ENCODE data around the gene MICAL3.

MICAL3 gene

GRCh38 chr22:17810570-17811116 is 213.7 kb downstream of the MICAL3 start:
- peaks cover 6% of the 10 kb centered on the region for H3K36me3 ChIP-seq (replicated peaks)
- no peak for DNase-seq
- in situ Hi-C loops (cut with HindIII; ENCODE audit: low pct_ligation_motif_present, low sequenced_read_pairs) = no loop called here
- H3K27me3 ChIP-seq (replicated peaks) = no peaks in the 10 kb centered on the region
- no peak for TF ChIP-seq CTCF (IDR thresholded peaks at IDR 0.05; ENCODE audit: low read depth, low read length, missing control alignments)
- H3K27ac ChIP-seq = no peak overlapping the region
- H3K4me3 ChIP-seq (ENCODE audit: low read depth, low read length) = no peak overlapping the region

- H3K4me3 ChIP-seq (ENCODE audit: low read depth, low read length) = no peak overlapping the region
- H3K27ac ChIP-seq = no peak overlapping the region
- peak; percentile 44 for DNase-seq
- in situ Hi-C loops (cut with HindIII; ENCODE audit: low pct_ligation_motif_present, low sequenced_read_pairs) = no loop called here
- peaks cover 4% of the 10 kb centered on the region for H3K36me3 ChIP-seq (replicated peaks)
- TF ChIP-seq CTCF (IDR thresholded peaks at IDR 0.05; ENCODE audit: low read depth, low read length, missing control alignments) = no peak
- no peaks in the 10 kb centered on the region for H3K27me3 ChIP-seq (replicated peaks)
These were observed 215.5 kb downstream of the MICAL3 start for GRCh38 chr22:17808693-17809403.

GRCh38 chr22:17807578-17808410 is 216.6 kb downstream of the MICAL3 start:
- DNase-seq = no peak
- no peak overlapping the region for H3K27ac ChIP-seq
- peaks cover 4% of the 10 kb centered on the region for H3K36me3 ChIP-seq (replicated peaks)
- no peak for TF ChIP-seq CTCF (IDR thresholded peaks at IDR 0.05; ENCODE audit: low read depth, low read length, missing control alignments)
- in situ Hi-C loops (cut with HindIII; ENCODE audit: low pct_ligation_motif_present, low sequenced_read_pairs) = no loop called here
- H3K4me3 ChIP-seq (ENCODE audit: low read depth, low read length) = no peak overlapping the region
- no peaks in the 10 kb centered on the region for H3K27me3 ChIP-seq (replicated peaks)

GRCh38 chr22:17807086-17807485 is 217.3 kb downstream of the MICAL3 start:
- no peak for DNase-seq
- in situ Hi-C loops (cut with HindIII; ENCODE audit: low pct_ligation_motif_present, low sequenced_read_pairs) = no loop called here
- no peaks in the 10 kb centered on the region for H3K27me3 ChIP-seq (replicated peaks)
- H3K4me3 ChIP-seq (ENCODE audit: low read depth, low read length) = no peak overlapping the region
- no peak overlapping the region for H3K27ac ChIP-seq
- H3K36me3 ChIP-seq (replicated peaks) = peaks cover 4% of the 10 kb centered on the region
- TF ChIP-seq CTCF (IDR thresholded peaks at IDR 0.05; ENCODE audit: low read depth, low read length, missing control alignments) = no peak

GRCh38 chr22:17806437-17806836 is 217.9 kb downstream of the MICAL3 start:
- no peak for DNase-seq
- in situ Hi-C loops (cut with HindIII; ENCODE audit: low pct_ligation_motif_present, low sequenced_read_pairs) = no loop called here
- Histone ChIP-seq H3K36me3 (replicated peaks) (peaks cover 4% of the 10 kb centered on the region), H3K27ac (no peak overlapping the region), H3K4me3 (ENCODE audit: low read depth, low read length) (no peak overlapping the region), H3K27me3 (replicated peaks) (no peaks in the 10 kb centered on the region)
- TF ChIP-seq CTCF (IDR thresholded peaks at IDR 0.05; ENCODE audit: low read depth, low read length, missing control alignments) = no peak
